NCI-H1092 treated with DMSO at 0.1 percent for 48 hours (cell line): ENCODE data around the gene SEC61B.
"Not testable (repeated sequence)": the region's sequence is repeated elsewhere in the genome, so short reads cannot be mapped to it uniquely, and the experiment has no call there.

Source experiments
- DNase-seq: peaks from one replicate; lab custom pipeline; 2025; lab: John Stamatoyannopoulos, UW

SEC61B gene

GRCh38 chr9:99237849-99238248 is 15.8 kb downstream of the SEC61B start:
- not testable (repeated sequence) for DNase-seq

GRCh38 chr9:99238331-99238730 is 16.2 kb downstream of the SEC61B start:
- DNase-seq = no peak

- no peak for DNase-seq
Measured at GRCh38 chr9:99239341-99240060, 17.4 kb downstream of the SEC61B start.

- DNase-seq = no peak
Measured at GRCh38 chr9:99241106-99241505, 19.0 kb downstream of the SEC61B start.

GRCh38 chr9:99244344-99245260 is 22.5 kb downstream of the SEC61B start:
- no peak for DNase-seq

GRCh38 chr9:99249619-99250018 is 27.5 kb downstream of the SEC61B start:
- DNase-seq = no peak

- DNase-seq = no peak
Measured at GRCh38 chr9:99251157-99251556, 29.1 kb downstream of the SEC61B start.

GRCh38 chr9:99253134-99253533 is 31.1 kb downstream of the SEC61B start:
- no peak for DNase-seq

GRCh38 chr9:99253772-99254431 is 31.8 kb downstream of the SEC61B start:
- no peak for DNase-seq

- DNase-seq = no peak
Measured at GRCh38 chr9:99255651-99256050, 33.6 kb downstream of the SEC61B start.

- no peak for DNase-seq
Measured at GRCh38 chr9:99257723-99258389, 35.8 kb downstream of the SEC61B start.

- DNase-seq = peak; percentile 61
Measured at GRCh38 chr9:99259231-99259918, 37.3 kb downstream of the SEC61B start.

GRCh38 chr9:99261923-99262322 is 39.8 kb downstream of the SEC61B start:
- DNase-seq = no peak

- no peak for DNase-seq
Measured at GRCh38 chr9:99262949-99263418, 40.9 kb downstream of the SEC61B start.

- no peak for DNase-seq
Measured at GRCh38 chr9:99264070-99264680, 42.1 kb downstream of the SEC61B start.

- DNase-seq = no peak
Measured at GRCh38 chr9:99265691-99266090, 43.6 kb downstream of the SEC61B start.

GRCh38 chr9:99266255-99267023 is 44.4 kb downstream of the SEC61B start:
- DNase-seq = peak; percentile 57

- DNase-seq = no peak
Measured at GRCh38 chr9:99269416-99269815, 47.3 kb downstream of the SEC61B start.

- DNase-seq = no peak
Measured at GRCh38 chr9:99270491-99270890, 48.4 kb downstream of the SEC61B start.

GRCh38 chr9:99272836-99273235 is 50.8 kb downstream of the SEC61B start:
- no peak for DNase-seq
